Stomach smooth muscle (tissue), 2 donors: ENCODE data around the gene PYGB.
"Not testable (repeated sequence)": the region's sequence is repeated elsewhere in the genome, so short reads cannot be mapped to it uniquely, and the experiment has no call there.

Experiments
- H3K27ac ChIP-seq: one replicate; pipeline ENCODE4 v1.7.0; 2013; ENCODE audit warnings: mild to moderate bottlenecking, low read length, inconsistent platforms
- H3K27me3 ChIP-seq, 2 donors: one replicate each; pipeline ENCODE4 v1.7.0; 2013; ENCODE audit warnings: low read length in 2 of 2; ENCODE audit not compliant: insufficient read depth in 2 of 2, control insufficient read depth in 1 of 2
- H3K36me3 ChIP-seq, 2 donors: one replicate each; pipeline ENCODE4 v1.7.0; 2013; ENCODE audit warnings: low read length in 2 of 2; ENCODE audit not compliant: control insufficient read depth in 2 of 2, insufficient read depth in 2 of 2
- H3K4me1 ChIP-seq: one replicate; pipeline ENCODE4 v1.7.0; 2013; ENCODE audit warnings: low read length; ENCODE audit not compliant: control insufficient read depth, insufficient read depth
- H3K4me3 ChIP-seq, 2 donors: one replicate each; pipeline ENCODE4 v1.7.0; 2013; ENCODE audit warnings: low read length in 2 of 2
- H3K9ac ChIP-seq, 2 donors: one replicate each; pipeline ENCODE4 v1.7.0; 2013; ENCODE audit warnings: low read length in 2 of 2, mild to moderate bottlenecking in 1 of 2
- H3K9me3 ChIP-seq, 2 donors: one replicate each; pipeline ENCODE4 v1.7.0; 2013; ENCODE audit warnings: low read length in 2 of 2; ENCODE audit not compliant: control insufficient read depth in 2 of 2
- donor health status: healthy.
- donor health status: Pancreatic carcinoma.

The PYGB gene

GRCh38 chr20:25304025-25304549, 56.2 kb downstream of the PYGB start:
- H3K9me3 ChIP-seq, result no peaks in the 10 kb centered on the region
- no peaks in the 10 kb centered on the region for H3K4me1 ChIP-seq
- H3K36me3 ChIP-seq, result peaks cover 3 to 22% of the 10 kb centered on the region in 2 donors
- H3K27ac ChIP-seq, result no peak overlapping the region
- H3K9ac ChIP-seq, result no peak overlapping the region
- H3K27me3 ChIP-seq, result no peaks in the 10 kb centered on the region
- H3K4me3 ChIP-seq, result no peak overlapping the region

DNA sequence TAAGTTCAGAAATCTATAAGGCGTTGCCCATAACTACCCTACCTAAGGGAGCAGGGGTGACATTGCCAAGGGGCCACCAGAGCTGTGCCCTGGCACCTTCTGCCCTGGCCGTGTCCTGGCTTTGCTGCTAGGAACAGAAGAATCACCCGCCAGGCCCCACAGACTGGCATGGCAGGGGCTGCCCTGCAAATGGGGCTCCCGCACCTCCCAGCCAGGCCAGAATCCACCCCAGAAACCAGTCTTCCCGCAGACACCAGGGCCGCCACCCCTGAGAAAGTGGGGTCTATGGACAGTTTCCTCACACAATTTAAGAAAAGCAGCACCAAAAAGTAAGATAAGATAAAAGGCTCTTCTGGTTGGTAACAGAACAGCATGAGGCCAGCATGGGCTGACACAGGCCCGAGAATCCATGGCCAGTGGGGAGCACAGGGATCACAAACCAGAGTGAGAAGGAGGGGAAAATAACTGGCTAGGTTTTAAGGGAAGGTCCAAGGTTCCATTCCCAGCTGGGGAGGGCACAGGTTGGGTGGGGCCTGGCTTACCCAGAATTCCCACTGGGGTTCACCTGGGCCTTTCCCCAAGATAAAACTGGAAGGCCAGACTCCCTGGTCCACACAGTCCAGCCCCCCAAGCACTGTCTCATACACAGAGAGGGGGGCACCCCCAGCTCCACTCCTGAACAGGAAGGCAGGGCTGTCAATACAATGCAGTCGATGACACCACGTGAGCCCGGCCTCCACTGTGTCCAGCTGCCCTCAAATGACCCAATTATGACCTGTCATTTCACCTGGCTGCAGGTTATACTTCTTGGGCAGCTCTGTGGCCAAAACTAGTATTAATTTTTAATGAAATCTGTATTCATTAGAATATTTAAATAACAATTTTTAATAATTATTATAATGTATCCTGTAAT, 59.4 kb downstream of the PYGB start:
- Histone ChIP-seq H3K4me3 (no peak overlapping the region), H3K4me1 (peaks cover 23% of the 10 kb centered on the region), H3K9ac (no peak overlapping the region), H3K27ac (no peak overlapping the region), H3K9me3 (no peaks in the 10 kb centered on the region), H3K36me3 (peaks cover 0 to 16% of the 10 kb centered on the region in 2 donors), H3K27me3 (no peaks in the 10 kb centered on the region)

- Histone ChIP-seq H3K9ac (no peak overlapping the region), H3K9me3 (no peaks in the 10 kb centered on the region), H3K27me3 (no peaks in the 10 kb centered on the region), H3K27ac (no peak overlapping the region), H3K36me3 (peaks cover 0 to 9% of the 10 kb centered on the region in 2 donors), H3K4me3 (no peak overlapping the region), H3K4me1 (peaks cover 23% of the 10 kb centered on the region)
These were observed 60.2 kb downstream of the PYGB start for GRCh38 chr20:25308083-25308491.

DNA sequence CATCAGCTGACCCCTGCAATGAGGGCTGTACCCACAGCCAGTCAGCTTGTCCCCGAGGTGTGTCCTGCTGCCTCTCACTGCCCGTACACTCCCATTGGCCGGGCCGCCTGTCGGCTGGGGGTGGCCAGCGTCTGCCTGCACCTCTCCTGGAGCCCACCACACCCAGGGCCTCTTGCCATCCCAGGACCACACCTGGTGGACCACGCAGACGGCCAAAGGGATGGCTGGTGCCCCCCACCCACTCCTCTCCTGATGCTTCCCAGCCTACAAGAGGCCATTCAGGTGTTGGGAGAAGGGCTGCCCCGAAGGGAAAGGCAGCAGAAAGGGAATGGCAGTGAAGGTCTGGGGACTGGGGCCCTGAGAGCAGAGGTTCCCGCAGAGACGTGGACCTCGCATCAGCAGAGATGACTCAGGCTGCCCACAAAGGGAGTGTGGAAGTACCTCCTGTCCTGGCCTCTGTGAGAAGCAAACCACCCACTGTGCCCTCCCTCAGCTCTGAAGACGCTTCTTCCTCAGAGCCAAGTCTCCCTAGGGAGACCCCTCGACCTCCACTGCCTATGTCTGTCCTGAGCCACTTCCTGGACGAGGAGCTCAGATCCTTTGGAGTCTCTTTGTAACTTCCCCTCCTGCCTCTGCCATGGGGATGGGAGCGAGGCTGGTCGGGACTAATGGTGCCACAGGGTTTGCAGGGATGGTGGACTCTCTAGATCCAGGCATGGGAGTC, 60.9 kb downstream of the PYGB start:
- no peak overlapping the region for H3K27ac ChIP-seq
- no peak overlapping the region for H3K4me3 ChIP-seq
- peaks cover 0 to 5% of the 10 kb centered on the region in 2 donors for H3K36me3 ChIP-seq
- no peaks in the 10 kb centered on the region for H3K9me3 ChIP-seq
- H3K9ac ChIP-seq, result no peak overlapping the region
- no peaks in the 10 kb centered on the region for H3K27me3 ChIP-seq
- H3K4me1 ChIP-seq, result peaks cover 23% of the 10 kb centered on the region

DNA sequence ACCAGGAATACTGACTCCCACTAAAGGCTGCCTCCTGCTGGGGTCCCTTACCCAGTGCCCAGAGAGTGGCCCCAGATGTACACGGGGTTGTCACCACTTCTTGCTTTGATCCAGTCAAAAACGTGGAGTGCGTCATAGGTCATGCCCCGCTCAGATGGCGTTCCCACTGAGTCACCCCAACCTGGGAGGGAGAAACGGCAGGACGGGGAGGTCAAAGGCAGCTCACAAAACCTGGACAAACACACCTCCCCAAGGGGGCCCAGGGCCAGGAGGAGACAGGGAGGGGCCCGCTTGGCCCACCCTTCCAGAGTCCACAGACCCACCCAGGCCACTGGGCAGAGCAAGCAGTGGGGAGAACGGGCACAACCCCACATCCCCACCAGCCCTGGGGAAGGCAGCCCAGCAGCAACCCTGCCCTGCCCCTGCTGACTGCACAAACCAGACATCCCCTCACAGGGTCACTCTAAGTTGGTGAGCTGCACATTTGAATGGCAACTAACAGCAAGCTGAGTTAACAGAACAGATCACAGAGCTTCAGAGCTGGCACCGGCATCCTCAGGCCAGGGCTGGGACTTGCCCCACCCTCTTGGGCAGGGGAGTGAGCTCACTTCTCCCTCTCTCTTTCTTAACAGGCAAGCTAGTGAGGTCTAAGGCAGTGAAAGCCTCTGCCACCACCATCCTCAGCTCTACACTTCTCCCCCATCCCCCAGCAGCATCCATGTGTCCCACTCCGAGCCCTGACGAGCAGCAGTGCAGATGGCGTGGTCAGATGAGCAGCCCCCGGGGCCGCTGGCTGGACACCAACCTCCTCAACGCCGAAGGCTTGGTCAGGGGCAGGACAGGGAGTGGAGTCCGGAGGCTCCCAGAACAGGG, 61.7 kb downstream of the PYGB start:
- Histone ChIP-seq H3K4me3 (no peak overlapping the region), H3K9ac (peak overlapping the region in 1 of 2 donors; percentile 52)

DNA sequence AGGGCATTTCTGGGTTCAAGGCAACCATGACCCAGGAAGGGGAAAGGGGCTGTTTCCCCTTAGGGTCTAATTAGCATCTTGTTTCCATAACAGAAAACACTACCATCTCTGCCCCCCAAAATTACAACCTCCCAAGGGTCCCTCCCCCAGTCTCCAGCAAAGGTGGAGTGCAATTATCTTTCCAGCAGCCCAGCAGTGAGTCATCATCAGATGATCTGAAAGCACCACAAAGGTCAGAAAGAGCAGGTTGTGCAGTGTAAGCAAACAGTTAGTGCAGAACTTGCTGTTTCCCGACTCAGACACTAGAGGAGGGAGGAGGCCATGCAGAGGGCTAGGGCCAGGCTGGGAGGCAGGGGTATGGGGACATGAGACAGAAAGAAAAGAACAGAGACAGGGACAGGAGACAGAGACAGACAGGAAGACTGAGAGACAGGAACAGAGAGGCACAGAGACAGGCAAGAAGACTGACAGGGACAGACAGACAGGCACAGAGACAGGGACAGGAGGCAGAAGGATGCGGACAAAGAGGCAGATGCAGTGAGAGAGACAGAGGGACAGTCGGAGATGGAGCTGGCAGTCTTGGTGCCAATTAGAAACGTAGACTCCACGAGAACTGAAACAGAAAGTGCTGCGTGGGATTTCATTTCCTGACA, 62.5 kb downstream of the PYGB start:
- peak overlapping the region; percentile 61 to 64 for H3K4me3 ChIP-seq
- H3K36me3 ChIP-seq, result peaks cover 0 to 2% of the 10 kb centered on the region in 2 donors
- peak overlapping the region; percentile 46 for H3K27ac ChIP-seq
- peak overlapping the region; percentile 52 to 60 for H3K9ac ChIP-seq
- H3K9me3 ChIP-seq, result no peaks in the 10 kb centered on the region
- H3K27me3 ChIP-seq, result no peaks in the 10 kb centered on the region
- peaks cover 23% of the 10 kb centered on the region for H3K4me1 ChIP-seq

More for the DNA sequence above, 61.7 kb downstream of the PYGB start:
- H3K27ac ChIP-seq, result no peak overlapping the region
- H3K9me3 ChIP-seq, result no peaks in the 10 kb centered on the region
- H3K27me3 ChIP-seq, result no peaks in the 10 kb centered on the region
- peaks cover 0 to 2% of the 10 kb centered on the region in 2 donors for H3K36me3 ChIP-seq
- peaks cover 23% of the 10 kb centered on the region for H3K4me1 ChIP-seq

DNA sequence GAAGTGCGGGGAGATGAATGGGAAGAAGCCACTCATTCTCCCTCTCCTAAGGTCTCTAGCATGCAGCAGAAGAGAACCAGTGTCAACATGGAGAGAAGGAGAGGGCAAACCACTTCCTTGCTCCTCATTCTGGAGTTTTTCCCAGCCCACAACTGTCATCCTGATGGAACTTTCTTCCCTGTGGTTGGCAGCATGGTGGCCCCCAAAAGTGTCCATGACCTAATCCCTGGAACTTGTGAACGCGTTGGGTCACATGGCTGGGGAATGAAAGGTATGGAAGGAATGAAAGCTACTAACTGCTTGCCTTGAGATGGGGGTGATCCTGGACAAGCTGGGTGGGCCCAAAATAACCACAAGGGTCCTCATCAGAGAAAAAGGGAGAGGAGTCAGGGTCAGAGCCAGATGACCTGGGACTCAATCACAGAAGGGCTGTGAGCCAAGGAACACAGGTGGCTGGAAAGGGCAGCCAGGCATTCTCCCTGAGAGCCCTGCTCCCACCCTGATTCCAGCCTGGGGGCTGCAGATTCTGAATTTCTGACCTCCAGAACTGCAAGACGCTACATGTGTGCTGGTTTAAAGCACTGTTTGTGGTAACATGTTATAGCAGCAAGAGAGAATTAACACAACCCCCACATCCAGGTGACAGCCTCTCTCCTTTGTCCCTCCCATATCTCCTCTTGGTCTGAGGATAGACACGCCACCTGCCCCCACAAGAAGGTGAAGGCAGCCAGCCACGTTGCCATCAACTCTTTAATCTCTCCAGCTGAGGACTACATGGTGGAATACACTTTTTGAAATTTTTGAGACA, 63.2 kb downstream of the PYGB start:
- H3K27ac ChIP-seq, result peak overlapping the region; percentile 46
- H3K9me3 ChIP-seq, result no peaks in the 10 kb centered on the region
- no peaks in the 10 kb centered on the region for H3K27me3 ChIP-seq
- H3K9ac ChIP-seq, result peak overlapping the region; percentile 52 to 60
- peaks cover 23% of the 10 kb centered on the region for H3K4me1 ChIP-seq
- H3K36me3 ChIP-seq, result peaks cover 0 to 2% of the 10 kb centered on the region in 2 donors
- H3K4me3 ChIP-seq, result peak overlapping the region; percentile 61 to 64

DNA sequence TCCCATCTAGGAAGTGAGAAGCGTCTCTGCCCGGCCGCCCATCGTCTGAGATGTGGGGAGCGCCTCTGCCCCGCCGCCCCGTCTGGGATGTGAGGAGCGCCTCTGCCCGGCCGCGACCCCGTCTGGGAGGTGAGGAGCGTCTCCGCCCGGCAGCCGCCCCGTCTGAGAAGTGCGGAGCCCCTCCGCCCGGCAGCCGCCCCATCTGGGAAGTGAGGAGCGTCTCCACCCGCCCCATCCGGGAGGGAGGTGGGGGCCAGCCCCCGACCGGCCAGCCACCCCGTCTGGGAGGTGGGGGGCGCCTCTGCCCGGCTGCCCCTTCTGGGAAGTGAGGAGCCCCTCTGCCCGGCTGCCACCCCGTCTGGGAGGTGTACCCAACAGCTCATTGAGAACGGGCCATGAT, 64.8 kb downstream of the PYGB start:
- not testable (repeated sequence) for H3K27me3 ChIP-seq, H3K9me3 ChIP-seq, H3K9ac ChIP-seq, H3K4me3 ChIP-seq, H3K36me3 ChIP-seq, H3K27ac ChIP-seq
- H3K4me1 ChIP-seq, result peaks cover 23% of the 10 kb centered on the region

GRCh38 chr20:25313593-25313992, 65.7 kb downstream of the PYGB start:
- Histone ChIP-seq H3K4me3 (no peak overlapping the region), H3K9ac (no peak overlapping the region), H3K36me3 (peaks cover 0 to 2% of the 10 kb centered on the region in 2 donors), H3K4me1 (peaks cover 23% of the 10 kb centered on the region), H3K9me3 (no peaks in the 10 kb centered on the region), H3K27ac (no peak overlapping the region), H3K27me3 (no peaks in the 10 kb centered on the region)
